ENCODE data around the gene C14orf93. TPM values are rescaled to one million over a fixed set of nuclear protein-coding genes. Genes with fewer than 3 reads are reported as not detected.

Gene C14orf93
- total RNA-seq, 1 donor from 2014 or later, result 12.6 TPM

DNA sequence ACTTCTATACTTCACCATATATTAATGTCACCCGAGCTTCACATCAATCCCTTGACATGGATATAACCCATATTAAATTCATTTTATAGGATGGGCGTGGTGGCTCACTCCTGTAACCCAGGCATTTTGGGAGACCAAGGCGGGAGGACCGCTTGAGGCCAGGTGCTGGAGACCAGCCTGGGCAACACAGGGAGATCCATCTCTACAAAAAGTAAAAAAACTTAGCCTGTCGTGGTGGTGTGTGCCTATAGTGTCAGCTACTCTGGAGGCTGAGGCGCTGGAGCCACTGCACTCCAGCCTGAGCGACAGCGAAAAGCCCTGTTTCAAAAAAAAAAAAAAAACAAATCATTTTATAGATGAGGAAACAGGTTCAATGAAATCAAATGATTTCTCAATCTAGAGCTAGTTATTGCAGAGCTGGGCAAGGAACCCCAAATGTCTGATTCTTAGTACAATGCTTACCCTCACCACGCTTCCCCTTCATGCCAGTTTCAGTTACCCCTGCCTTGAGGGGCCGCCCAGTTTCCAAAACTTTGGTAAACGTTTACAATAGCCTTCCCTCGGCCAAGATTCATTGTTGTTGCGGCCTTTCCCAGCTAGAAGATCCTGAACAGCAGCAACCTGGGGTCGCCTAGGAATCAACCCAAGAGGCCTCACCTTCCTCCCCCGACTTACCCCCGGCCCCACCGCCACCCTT is 24.0 kb upstream of the C14orf93 start:
- peaks cover 21% of the 10 kb centered on the region for H3K36me3 Mint-ChIP-seq
- H3K27me3 Mint-ChIP-seq, result no peaks in the 10 kb centered on the region
- peak overlapping the region; percentile 97 for H3K27ac Mint-ChIP-seq
- H3K9me3 Mint-ChIP-seq, result no peaks in the 10 kb centered on the region
- H3K4me3 Mint-ChIP-seq, result peak overlapping the region; percentile 92
- DNase-seq (ENCODE audit: extremely low spot score, unreplicated experiment), result no peak
- TF ChIP-seq, protein P1, sequence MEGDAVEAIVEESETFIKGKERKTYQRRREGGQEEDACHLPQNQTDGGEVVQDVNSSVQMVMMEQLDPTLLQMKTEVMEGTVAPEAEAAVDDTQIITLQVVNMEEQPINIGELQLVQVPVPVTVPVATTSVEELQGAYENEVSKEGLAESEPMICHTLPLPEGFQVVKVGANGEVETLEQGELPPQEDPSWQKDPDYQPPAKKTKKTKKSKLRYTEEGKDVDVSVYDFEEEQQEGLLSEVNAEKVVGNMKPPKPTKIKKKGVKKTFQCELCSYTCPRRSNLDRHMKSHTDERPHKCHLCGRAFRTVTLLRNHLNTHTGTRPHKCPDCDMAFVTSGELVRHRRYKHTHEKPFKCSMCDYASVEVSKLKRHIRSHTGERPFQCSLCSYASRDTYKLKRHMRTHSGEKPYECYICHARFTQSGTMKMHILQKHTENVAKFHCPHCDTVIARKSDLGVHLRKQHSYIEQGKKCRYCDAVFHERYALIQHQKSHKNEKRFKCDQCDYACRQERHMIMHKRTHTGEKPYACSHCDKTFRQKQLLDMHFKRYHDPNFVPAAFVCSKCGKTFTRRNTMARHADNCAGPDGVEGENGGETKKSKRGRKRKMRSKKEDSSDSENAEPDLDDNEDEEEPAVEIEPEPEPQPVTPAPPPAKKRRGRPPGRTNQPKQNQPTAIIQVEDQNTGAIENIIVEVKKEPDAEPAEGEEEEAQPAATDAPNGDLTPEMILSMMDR (conservative IDR thresholded peaks at IDR 0.05), result no peak
- H3K4me1 Mint-ChIP-seq (ENCODE audit: unreplicated experiment), result peaks cover 18% of the 10 kb centered on the region

DNA sequence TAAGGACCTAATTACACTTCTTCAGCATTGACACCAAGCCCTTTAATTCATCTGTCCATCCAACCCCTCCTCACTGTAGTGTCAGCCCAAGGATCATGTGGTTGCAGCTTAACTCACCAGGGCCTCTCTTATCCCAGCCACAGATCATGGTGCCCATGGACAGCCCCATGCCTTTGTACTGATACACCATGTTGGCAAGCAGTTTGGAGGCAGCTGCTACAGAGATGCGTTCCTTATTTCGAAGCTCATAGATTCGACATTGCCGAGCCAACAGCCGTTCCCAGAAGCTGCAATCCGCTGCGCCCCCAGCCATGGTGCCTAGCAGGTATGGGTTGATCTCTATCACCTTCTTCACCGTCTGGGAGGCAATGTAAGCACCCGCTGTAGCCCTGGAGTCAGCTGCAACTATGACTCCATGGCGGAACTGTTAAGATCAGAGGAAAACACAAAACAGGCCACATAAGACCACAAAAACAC is 23.3 kb upstream of the C14orf93 start:
- TF ChIP-seq, protein P1 (conservative IDR thresholded peaks at IDR 0.05), result no peak
- Mint-ChIP-seq H3K27ac (peak overlapping the region; percentile 97), H3K27me3 (no peaks in the 10 kb centered on the region), H3K9me3 (no peaks in the 10 kb centered on the region), H3K36me3 (peaks cover 25% of the 10 kb centered on the region), H3K4me1 (ENCODE audit: unreplicated experiment) (peaks cover 18% of the 10 kb centered on the region), H3K4me3 (peak overlapping the region; percentile 92)
- DNase-seq (ENCODE audit: extremely low spot score, unreplicated experiment), result no peak

DNA sequence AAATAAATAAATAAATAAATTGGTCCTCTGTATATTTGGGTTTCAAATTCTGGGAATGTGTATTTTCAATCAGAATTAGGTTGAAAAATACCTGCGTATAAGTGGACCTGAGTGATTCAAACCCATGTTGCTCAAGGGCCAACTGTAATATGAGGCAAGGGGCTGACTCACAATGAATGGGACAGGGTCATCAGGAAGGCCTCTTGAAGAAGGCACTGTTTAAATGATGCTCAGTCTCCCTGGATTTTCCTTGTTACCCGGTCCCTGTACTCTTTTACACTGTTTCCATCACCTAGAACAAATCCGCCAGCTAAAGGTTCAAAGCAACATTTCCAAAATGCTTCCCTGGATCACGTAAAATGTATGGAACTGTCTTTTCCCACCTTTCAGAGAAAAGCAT is 21.0 kb upstream of the C14orf93 start:
- H3K27me3 Mint-ChIP-seq, result no peaks in the 10 kb centered on the region
- H3K4me1 Mint-ChIP-seq (ENCODE audit: unreplicated experiment), result peaks cover 21% of the 10 kb centered on the region
- peaks cover 34% of the 10 kb centered on the region for H3K36me3 Mint-ChIP-seq
- no peak for DNase-seq (ENCODE audit: extremely low spot score, unreplicated experiment)
- no peaks in the 10 kb centered on the region for H3K9me3 Mint-ChIP-seq
- TF ChIP-seq, protein P1 (conservative IDR thresholded peaks at IDR 0.05), result no peak
- peak overlapping the region; percentile 1 for H3K4me3 Mint-ChIP-seq
- H3K27ac Mint-ChIP-seq, result no peak overlapping the region

DNA sequence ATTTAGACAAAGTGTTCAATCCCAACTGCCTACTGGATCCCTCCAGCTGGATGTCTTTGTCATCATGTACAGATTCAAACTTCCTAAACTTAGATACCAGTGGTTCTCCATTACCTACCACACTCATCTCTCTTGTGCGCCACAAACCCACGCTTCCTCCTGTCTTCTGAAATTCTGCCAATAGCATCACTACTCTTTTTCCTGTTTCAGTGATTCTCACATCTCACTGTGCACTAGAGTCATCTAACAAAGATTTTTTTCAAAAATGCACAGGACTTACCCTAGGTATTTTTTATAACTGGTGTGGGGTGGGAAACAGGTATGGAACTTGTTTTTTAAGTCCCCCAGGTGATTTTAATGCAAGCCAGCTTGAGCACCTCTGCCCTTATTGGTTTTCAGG is 18.9 kb upstream of the C14orf93 start:
- peaks cover 29% of the 10 kb centered on the region for H3K4me1 Mint-ChIP-seq (ENCODE audit: unreplicated experiment)
- no peak overlapping the region for H3K27ac Mint-ChIP-seq
- H3K36me3 Mint-ChIP-seq, result peaks cover 48% of the 10 kb centered on the region

DNA sequence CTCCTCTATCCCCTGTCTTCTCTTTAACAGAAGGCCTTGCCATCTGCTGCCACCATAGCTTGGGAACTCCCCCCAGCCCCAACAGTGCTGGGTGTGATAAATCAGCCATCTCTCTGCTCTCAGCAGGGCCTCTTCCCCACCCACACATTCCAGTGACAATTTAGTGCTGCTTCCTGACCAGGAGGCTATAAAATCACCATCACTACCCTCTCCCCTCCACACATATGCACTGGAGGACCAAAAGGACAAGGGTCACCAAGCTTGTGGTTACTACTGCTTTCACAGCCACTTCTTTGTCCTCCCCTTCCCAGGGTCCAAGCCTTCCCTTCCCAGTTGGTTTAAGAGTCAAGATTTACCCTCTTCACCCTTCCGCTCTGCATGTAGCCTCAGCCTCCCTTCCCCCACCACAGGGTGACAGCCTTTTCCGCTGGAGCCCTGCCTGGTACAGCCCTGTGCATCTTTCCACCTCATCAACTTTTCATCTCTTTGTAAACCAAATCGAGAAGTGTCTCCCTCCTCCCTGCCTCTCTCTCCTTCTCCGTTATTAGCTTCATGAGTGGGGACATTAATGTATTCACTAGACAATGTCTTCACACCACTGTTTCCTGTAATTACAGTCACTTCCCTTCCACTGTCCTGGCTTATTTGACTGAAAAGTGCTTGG is 15.3 kb upstream of the C14orf93 start:
- H3K4me1 Mint-ChIP-seq (ENCODE audit: unreplicated experiment), result peaks cover 50% of the 10 kb centered on the region
- peak overlapping the region; percentile 10 for H3K4me3 Mint-ChIP-seq
- TF ChIP-seq, protein P1 (conservative IDR thresholded peaks at IDR 0.05), result no peak
- no peaks in the 10 kb centered on the region for H3K9me3 Mint-ChIP-seq
- peaks cover 33% of the 10 kb centered on the region for H3K36me3 Mint-ChIP-seq
- no peaks in the 10 kb centered on the region for H3K27me3 Mint-ChIP-seq
- peak overlapping the region; percentile 1 for H3K27ac Mint-ChIP-seq
- DNase-seq (ENCODE audit: extremely low spot score, unreplicated experiment), result no peak

More for the DNA sequence above, 18.9 kb upstream of the C14orf93 start:
- no peak for DNase-seq (ENCODE audit: extremely low spot score, unreplicated experiment)
- no peak overlapping the region for H3K4me3 Mint-ChIP-seq
- TF ChIP-seq, protein P1 (conservative IDR thresholded peaks at IDR 0.05), result no peak
- H3K9me3 Mint-ChIP-seq, result no peaks in the 10 kb centered on the region
- no peaks in the 10 kb centered on the region for H3K27me3 Mint-ChIP-seq

All from type B pancreatic cell (in vitro differentiated cells).